ENCODE results near the gene ULK1. TPM values are rescaled to one million over a fixed set of nuclear protein-coding genes. Genes with fewer than 3 reads are reported as not detected.
"Not testable (repeated sequence)": the region's sequence is repeated elsewhere in the genome, so short reads cannot be mapped to it uniquely, and the experiment has no call there.

ULK1 gene
- total RNA-seq, 1 experiment from 2014 or later = 21.7 TPM

- CTCF ChIA-PET = interaction anchor here (0.9 to 1.0 kb wide), 3 partner anchors 9 to 124 kb away, joined by 3 to 4 read pairs (median 3); no protein-coding TSS in a partner anchor
- TF ChIP-seq CTCF (IDR thresholded peaks at IDR 0.05; ENCODE audit: unreplicated experiment) = no peak
These were observed 64.7 kb downstream of the ULK1 start for GRCh38 chr12:131959116-131959515.

GRCh38 chr12:131959641-131960589 lies 65.5 kb downstream of the ULK1 start:
- no peak for DNase-seq (ENCODE audit: unreplicated experiment)
- no TSS peak for BruUV-seq (replicated peaks)
- POLR2A ChIA-PET = no interaction called here
- H3K27ac Mint-ChIP-seq (ENCODE audit: low read depth, unreplicated experiment) = no peak overlapping the region
- no peaks in the 10 kb centered on the region for H3K27me3 Mint-ChIP-seq (ENCODE audit: insufficient read depth, unreplicated experiment)
- H3K4me1 Mint-ChIP-seq (ENCODE audit: insufficient read depth, unreplicated experiment) = peaks cover 43% of the 10 kb centered on the region
- H3K4me3 Mint-ChIP-seq (ENCODE audit: unreplicated experiment) = no peak overlapping the region
- H3K9me3 Mint-ChIP-seq (ENCODE audit: unreplicated experiment) = no peaks in the 10 kb centered on the region
- CTCF ChIA-PET = interaction anchor here (1.0 kb wide), 2 partner anchors 9 to 125 kb away, joined by 3 to 4 read pairs; no protein-coding TSS in a partner anchor
- intact Hi-C loops (cut with micrococcal nuclease) = no loop called here
- H3K36me3 Mint-ChIP-seq (ENCODE audit: insufficient read depth, unreplicated experiment) = peaks cover 24% of the 10 kb centered on the region
- no peak for TF ChIP-seq CTCF (IDR thresholded peaks at IDR 0.05; ENCODE audit: unreplicated experiment)

More at GRCh38 chr12:131959116-131959515, 64.7 kb downstream of the ULK1 start:
- no peak for DNase-seq (ENCODE audit: unreplicated experiment)
- Mint-ChIP-seq H3K4me1 (ENCODE audit: insufficient read depth, unreplicated experiment) (peaks cover 40% of the 10 kb centered on the region), H3K4me3 (ENCODE audit: unreplicated experiment) (no peak overlapping the region), H3K36me3 (ENCODE audit: insufficient read depth, unreplicated experiment) (peaks cover 24% of the 10 kb centered on the region), H3K27ac (ENCODE audit: low read depth, unreplicated experiment) (no peak overlapping the region), H3K9me3 (ENCODE audit: unreplicated experiment) (no peaks in the 10 kb centered on the region), H3K27me3 (ENCODE audit: insufficient read depth, unreplicated experiment) (no peaks in the 10 kb centered on the region)
- intact Hi-C loops (cut with micrococcal nuclease) = no loop called here
- BruUV-seq (replicated peaks) = no TSS peak
- POLR2A ChIA-PET = no interaction called here

- DNase-seq (ENCODE audit: unreplicated experiment); H3K9me3 Mint-ChIP-seq (ENCODE audit: unreplicated experiment); H3K27ac Mint-ChIP-seq (ENCODE audit: low read depth, unreplicated experiment); H3K27me3 Mint-ChIP-seq (ENCODE audit: insufficient read depth, unreplicated experiment); H3K4me3 Mint-ChIP-seq (ENCODE audit: unreplicated experiment); BruUV-seq (replicated peaks); intact Hi-C loops (cut with micrococcal nuclease); CTCF ChIA-PET; POLR2A ChIA-PET: not testable (repeated sequence)
- Mint-ChIP-seq H3K4me1 (ENCODE audit: insufficient read depth, unreplicated experiment) (peaks cover 44% of the 10 kb centered on the region), H3K36me3 (ENCODE audit: insufficient read depth, unreplicated experiment) (peaks cover 31% of the 10 kb centered on the region)
These were observed 66.3 kb downstream of the ULK1 start for GRCh38 chr12:131960590-131961325.

GRCh38 chr12:131961328-131961727 lies 66.9 kb downstream of the ULK1 start:
- H3K4me3 Mint-ChIP-seq (ENCODE audit: unreplicated experiment); H3K9me3 Mint-ChIP-seq (ENCODE audit: unreplicated experiment); intact Hi-C loops (cut with micrococcal nuclease); H3K27ac Mint-ChIP-seq (ENCODE audit: low read depth, unreplicated experiment); H3K27me3 Mint-ChIP-seq (ENCODE audit: insufficient read depth, unreplicated experiment); POLR2A ChIA-PET; DNase-seq (ENCODE audit: unreplicated experiment): not testable (repeated sequence)
- TSS peak; percentile 14 for BruUV-seq (replicated peaks)
- CTCF ChIA-PET = interaction anchor here (0.6 kb wide), 1 partner anchor 8 kb away, joined by 3 read pairs; no protein-coding TSS in a partner anchor
- peaks cover 32% of the 10 kb centered on the region for H3K36me3 Mint-ChIP-seq (ENCODE audit: insufficient read depth, unreplicated experiment)
- H3K4me1 Mint-ChIP-seq (ENCODE audit: insufficient read depth, unreplicated experiment) = peaks cover 38% of the 10 kb centered on the region

Data from MCF 10A (cell line).